ENCODE data around the gene HOXD3.
A peak's percentile ranks its signal among the peaks of the same experiment; 100 is the strongest.

HOXD3 gene

DNA sequence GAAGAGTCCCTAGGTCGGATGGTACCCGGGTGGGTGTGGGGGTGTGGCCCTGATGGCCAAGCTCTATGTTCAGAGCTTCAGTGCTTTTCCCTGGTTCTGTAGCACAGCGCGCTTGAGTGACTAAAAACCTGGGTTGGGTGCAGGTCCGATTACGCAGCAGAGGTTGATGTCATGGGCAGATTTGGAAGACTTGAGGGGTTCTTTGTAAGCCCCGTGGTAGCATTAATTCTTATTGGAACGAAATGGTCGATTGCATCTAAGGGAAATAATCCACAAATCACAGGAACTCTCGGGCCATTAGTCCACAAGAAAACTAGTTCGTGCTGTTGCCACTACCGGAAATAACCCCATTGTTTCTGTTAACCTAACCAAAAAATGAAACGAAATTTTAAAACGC is 18.6 kb upstream of the HOXD3 start:
- Histone ChIP-seq H3K36me3 (ENCODE audit: insufficient read depth, low read length) (no peaks in the 10 kb centered on the region), H3K4me2 (ENCODE audit: low read length) (peak overlapping the region; percentile 62), H3K9ac (ENCODE audit: low read depth, low read length) (peak overlapping the region; percentile 68), H3K27me3 (ENCODE audit: control insufficient read depth, insufficient read depth, low read length) (no peaks in the 10 kb centered on the region), H3K9me3 (replicated peaks; ENCODE audit: low read length) (no peaks in the 10 kb centered on the region), H3K4me3 (ENCODE audit: low read length) (peak overlapping the region; percentile 10), H3K4me1 (ENCODE audit: control insufficient read depth, insufficient read depth, low read length) (peaks cover 3% of the 10 kb centered on the region)

- Histone ChIP-seq H3K4me2 (ENCODE audit: low read length) (peak overlapping the region; percentile 62), H3K9me3 (replicated peaks; ENCODE audit: low read length) (no peaks in the 10 kb centered on the region), H3K9ac (ENCODE audit: low read depth, low read length) (peak overlapping the region; percentile 68), H3K27me3 (ENCODE audit: control insufficient read depth, insufficient read depth, low read length) (no peaks in the 10 kb centered on the region), H3K4me3 (ENCODE audit: low read length) (peak overlapping the region; percentile 24), H3K4me1 (ENCODE audit: control insufficient read depth, insufficient read depth, low read length) (peaks cover 3% of the 10 kb centered on the region), H3K36me3 (ENCODE audit: insufficient read depth, low read length) (no peaks in the 10 kb centered on the region)
Observed at GRCh38 chr2:176138923-176139660, 18.0 kb upstream of the HOXD3 start.

- peak overlapping the region; percentile 88 for H3K4me2 ChIP-seq (ENCODE audit: low read length)
- peaks cover 3% of the 10 kb centered on the region for H3K4me1 ChIP-seq (ENCODE audit: control insufficient read depth, insufficient read depth, low read length)
- H3K36me3 ChIP-seq (ENCODE audit: insufficient read depth, low read length): no peaks in the 10 kb centered on the region
- H3K9ac ChIP-seq (ENCODE audit: low read depth, low read length): peak overlapping the region; percentile 68
- H3K9me3 ChIP-seq (replicated peaks; ENCODE audit: low read length): no peaks in the 10 kb centered on the region
- H3K4me3 ChIP-seq (ENCODE audit: low read length): peak overlapping the region; percentile 75
- no peaks in the 10 kb centered on the region for H3K27me3 ChIP-seq (ENCODE audit: control insufficient read depth, insufficient read depth, low read length)
Observed at GRCh38 chr2:176139661-176140512, 17.2 kb upstream of the HOXD3 start.

- Histone ChIP-seq H3K4me3 (ENCODE audit: low read length) (peak overlapping the region; percentile 75), H3K9ac (ENCODE audit: low read depth, low read length) (peak overlapping the region; percentile 63), H3K4me1 (ENCODE audit: control insufficient read depth, insufficient read depth, low read length) (peaks cover 2% of the 10 kb centered on the region), H3K27me3 (ENCODE audit: control insufficient read depth, insufficient read depth, low read length) (peaks cover 5% of the 10 kb centered on the region), H3K4me2 (ENCODE audit: low read length) (peak overlapping the region; percentile 88), H3K9me3 (replicated peaks; ENCODE audit: low read length) (no peaks in the 10 kb centered on the region), H3K36me3 (ENCODE audit: insufficient read depth, low read length) (no peaks in the 10 kb centered on the region)
Observed at GRCh38 chr2:176140513-176141317, 16.4 kb upstream of the HOXD3 start.

DNA sequence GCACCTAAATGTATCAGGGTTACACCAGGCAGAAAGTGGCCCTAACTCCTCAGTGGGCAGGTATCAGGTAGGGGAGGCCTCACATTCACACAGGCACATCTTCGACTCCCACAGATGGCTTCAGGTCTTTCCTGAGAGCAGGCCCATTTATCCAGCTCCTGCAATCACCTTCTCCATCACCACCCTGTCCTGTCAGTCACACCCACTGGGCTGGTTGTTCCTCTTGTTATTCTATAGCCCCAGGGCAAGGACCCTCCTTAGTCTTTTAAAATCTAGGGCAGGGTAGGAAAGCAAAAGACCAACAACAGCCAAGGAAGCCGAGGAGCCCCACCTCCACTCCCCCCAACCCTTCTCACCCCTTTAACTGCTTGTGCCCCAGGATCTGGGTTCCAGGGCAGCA is 14.8 kb upstream of the HOXD3 start:
- Histone ChIP-seq H3K36me3 (ENCODE audit: insufficient read depth, low read length) (no peaks in the 10 kb centered on the region), H3K9me3 (replicated peaks; ENCODE audit: low read length) (no peaks in the 10 kb centered on the region), H3K4me2 (ENCODE audit: low read length) (no peak overlapping the region), H3K4me1 (ENCODE audit: control insufficient read depth, insufficient read depth, low read length) (no peaks in the 10 kb centered on the region), H3K4me3 (ENCODE audit: low read length) (no peak overlapping the region), H3K27me3 (ENCODE audit: control insufficient read depth, insufficient read depth, low read length) (peaks cover 5% of the 10 kb centered on the region), H3K9ac (ENCODE audit: low read depth, low read length) (no peak overlapping the region)

GRCh38 chr2:176145085-176145969 is 11.8 kb upstream of the HOXD3 start:
- Histone ChIP-seq H3K36me3 (ENCODE audit: insufficient read depth, low read length) (no peaks in the 10 kb centered on the region), H3K9me3 (replicated peaks; ENCODE audit: low read length) (no peaks in the 10 kb centered on the region), H3K27me3 (ENCODE audit: control insufficient read depth, insufficient read depth, low read length) (peaks cover 5% of the 10 kb centered on the region), H3K4me1 (ENCODE audit: control insufficient read depth, insufficient read depth, low read length) (no peaks in the 10 kb centered on the region), H3K4me3 (ENCODE audit: low read length) (no peak overlapping the region), H3K4me2 (ENCODE audit: low read length) (no peak overlapping the region), H3K9ac (ENCODE audit: low read depth, low read length) (no peak overlapping the region)

DNA sequence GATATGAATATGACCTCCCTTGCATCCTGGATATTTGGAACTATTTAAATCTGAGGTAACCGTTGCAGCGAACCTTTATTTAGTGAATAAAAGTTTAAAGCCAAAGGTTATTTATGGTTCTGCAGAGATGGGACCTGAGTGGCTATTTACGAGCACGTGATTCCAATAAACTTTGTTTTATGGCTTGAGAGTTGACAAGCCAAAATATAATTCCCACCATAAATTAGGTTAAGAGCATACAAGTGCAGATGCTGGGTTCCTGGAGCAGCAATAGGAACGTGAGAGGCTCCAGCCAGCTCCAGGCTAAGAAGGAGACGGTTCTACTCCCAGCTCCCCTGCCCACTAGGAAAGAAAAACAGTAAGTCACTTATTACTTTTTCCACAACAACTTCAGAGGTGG is 11.0 kb upstream of the HOXD3 start:
- Histone ChIP-seq H3K27me3 (ENCODE audit: control insufficient read depth, insufficient read depth, low read length) (peaks cover 5% of the 10 kb centered on the region), H3K36me3 (ENCODE audit: insufficient read depth, low read length) (no peaks in the 10 kb centered on the region), H3K4me3 (ENCODE audit: low read length) (no peak overlapping the region), H3K9me3 (replicated peaks; ENCODE audit: low read length) (no peaks in the 10 kb centered on the region), H3K4me1 (ENCODE audit: control insufficient read depth, insufficient read depth, low read length) (no peaks in the 10 kb centered on the region), H3K9ac (ENCODE audit: low read depth, low read length) (no peak overlapping the region), H3K4me2 (ENCODE audit: low read length) (no peak overlapping the region)

- no peak overlapping the region for H3K9ac ChIP-seq (ENCODE audit: low read depth, low read length)
- no peaks in the 10 kb centered on the region for H3K36me3 ChIP-seq (ENCODE audit: insufficient read depth, low read length)
- no peak overlapping the region for H3K4me3 ChIP-seq (ENCODE audit: low read length)
- peaks cover 5% of the 10 kb centered on the region for H3K27me3 ChIP-seq (ENCODE audit: control insufficient read depth, insufficient read depth, low read length)
- no peaks in the 10 kb centered on the region for H3K9me3 ChIP-seq (replicated peaks; ENCODE audit: low read length)
- H3K4me2 ChIP-seq (ENCODE audit: low read length): no peak overlapping the region
- no peaks in the 10 kb centered on the region for H3K4me1 ChIP-seq (ENCODE audit: control insufficient read depth, insufficient read depth, low read length)
Observed at GRCh38 chr2:176146645-176147044, 10.5 kb upstream of the HOXD3 start.

- Histone ChIP-seq H3K4me1 (ENCODE audit: control insufficient read depth, insufficient read depth, low read length) (no peaks in the 10 kb centered on the region), H3K9ac (ENCODE audit: low read depth, low read length) (no peak overlapping the region), H3K4me3 (ENCODE audit: low read length) (no peak overlapping the region), H3K9me3 (replicated peaks; ENCODE audit: low read length) (no peaks in the 10 kb centered on the region), H3K27me3 (ENCODE audit: control insufficient read depth, insufficient read depth, low read length) (peaks cover 5% of the 10 kb centered on the region), H3K36me3 (ENCODE audit: insufficient read depth, low read length) (no peaks in the 10 kb centered on the region), H3K4me2 (ENCODE audit: low read length) (no peak overlapping the region)
Observed at GRCh38 chr2:176147210-176147799, 9.8 kb upstream of the HOXD3 start.

DNA sequence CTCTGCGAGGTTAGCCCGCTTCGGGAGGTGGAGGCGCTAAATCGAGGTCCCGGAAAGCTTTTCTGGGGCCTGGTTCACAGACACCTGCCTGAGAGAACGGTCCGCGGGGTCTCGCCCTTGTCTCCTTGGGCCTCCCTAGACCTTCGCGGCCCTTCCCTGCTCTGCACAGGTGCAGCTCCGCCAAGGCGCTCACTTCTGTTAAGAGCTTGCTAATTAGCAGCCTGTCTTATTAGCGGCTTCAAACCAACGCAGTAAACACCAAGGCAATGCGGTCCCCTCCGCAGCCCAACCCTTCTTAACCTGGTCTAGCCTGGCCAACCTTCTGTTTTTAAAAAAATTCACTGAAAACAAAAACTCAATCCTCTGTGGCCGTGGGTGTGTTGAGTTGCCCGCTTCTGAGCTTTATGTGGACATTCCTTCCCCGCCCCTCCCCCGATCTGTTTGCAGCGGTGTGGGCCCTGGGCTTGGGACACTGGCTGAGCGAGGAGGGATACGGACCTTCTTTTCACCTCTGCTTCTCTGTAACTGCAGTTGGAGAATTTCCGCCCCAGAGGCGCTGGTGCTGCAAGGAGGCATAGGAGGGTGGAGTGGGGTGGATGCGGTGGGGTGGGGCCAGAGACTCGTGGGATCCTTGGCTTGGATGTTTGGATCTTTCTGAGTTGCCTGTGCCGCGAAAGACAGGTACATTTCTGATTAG is 9.2 kb upstream of the HOXD3 start:
- H3K36me3 ChIP-seq (ENCODE audit: insufficient read depth, low read length): no peaks in the 10 kb centered on the region
- H3K27me3 ChIP-seq (ENCODE audit: control insufficient read depth, insufficient read depth, low read length): peaks cover 5% of the 10 kb centered on the region
- no peaks in the 10 kb centered on the region for H3K4me1 ChIP-seq (ENCODE audit: control insufficient read depth, insufficient read depth, low read length)
- no peak overlapping the region for H3K9ac ChIP-seq (ENCODE audit: low read depth, low read length)
- H3K4me2 ChIP-seq (ENCODE audit: low read length): no peak overlapping the region
- H3K4me3 ChIP-seq (ENCODE audit: low read length): no peak overlapping the region
- H3K9me3 ChIP-seq (replicated peaks; ENCODE audit: low read length): no peaks in the 10 kb centered on the region

Measured in skeletal muscle satellite cell (primary cell).